Stimulated activated naive CD8-positive, alpha-beta T cell treated with anti-CD3 and anti-CD28 coated beads, Interleukin-15, Interleukin-2, amounts not matched to agents 100 U/mL and 50 U/mL, for 24 hours (primary cell): ENCODE results near the gene LTA4H.

Experiments used
- ATAC-seq: fragments of 150-1000 bp; cut with Tn5 transposase; one replicate; pipeline ENCODE4 v1.10.0; 2021
- DNase-seq: peaks from one replicate; pipeline ENCODE4 v3.0.0; 2021

The LTA4H gene

DNA sequence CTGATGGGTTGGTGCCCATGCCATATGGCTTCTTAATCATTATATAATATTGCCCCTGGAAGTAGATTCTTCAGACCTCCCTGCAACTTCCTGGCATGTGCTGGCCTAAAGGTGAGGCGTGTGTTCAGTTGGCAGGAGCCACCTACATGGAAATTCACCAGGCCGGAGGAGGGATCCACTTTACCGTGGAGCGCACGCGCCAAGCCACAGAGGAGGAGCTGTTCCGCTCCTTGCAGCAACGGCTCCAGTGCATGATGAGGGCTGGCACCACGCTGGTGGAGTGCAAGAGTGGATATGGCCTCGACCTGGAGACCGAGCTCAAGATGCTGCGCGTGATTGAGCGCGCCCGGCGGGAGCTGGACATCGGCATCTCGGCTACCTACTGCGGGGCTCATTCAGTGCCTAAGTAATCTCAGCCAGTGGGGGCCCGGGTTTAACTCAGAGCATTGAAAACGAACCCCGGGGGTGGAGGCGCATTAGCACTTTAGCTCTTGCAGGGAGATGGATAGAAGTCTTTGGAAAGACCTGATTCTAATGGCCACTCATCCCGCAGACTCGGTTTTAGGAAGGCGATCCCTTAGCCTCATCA lies 78.7 kb downstream of the LTA4H start:
- DNase-seq = no peak
- ATAC-seq = no peak

DNA sequence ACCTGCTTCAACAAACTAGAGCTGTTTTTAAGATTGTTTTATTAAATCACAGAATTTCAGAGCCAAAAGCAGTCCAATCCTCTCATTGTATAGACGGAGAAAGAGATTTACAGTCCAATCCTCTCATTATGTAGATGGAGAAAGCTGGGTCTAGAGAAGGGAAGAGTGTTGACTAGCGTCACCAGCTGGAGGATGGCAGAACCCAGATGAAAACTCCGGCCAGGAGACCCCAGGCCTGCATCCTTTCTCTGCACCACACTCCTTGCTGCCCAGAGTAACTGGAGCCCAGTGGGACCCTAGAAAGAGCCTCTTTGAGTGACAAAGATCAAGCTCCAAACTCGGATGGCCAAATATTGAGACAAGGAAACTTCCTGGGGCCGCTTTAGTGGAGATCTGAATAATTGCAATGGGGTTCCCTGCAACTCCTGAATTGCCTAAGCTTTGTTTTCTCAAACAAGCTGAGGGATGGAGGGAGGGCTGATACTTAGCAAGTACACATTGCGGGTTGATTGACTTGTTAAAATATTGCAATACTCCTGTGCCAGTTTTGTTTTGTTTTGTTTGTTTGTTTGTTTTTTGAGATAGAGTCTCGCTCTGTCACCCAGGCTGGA lies 79.7 kb downstream of the LTA4H start:
- DNase-seq = no peak
- no peak for ATAC-seq

DNA sequence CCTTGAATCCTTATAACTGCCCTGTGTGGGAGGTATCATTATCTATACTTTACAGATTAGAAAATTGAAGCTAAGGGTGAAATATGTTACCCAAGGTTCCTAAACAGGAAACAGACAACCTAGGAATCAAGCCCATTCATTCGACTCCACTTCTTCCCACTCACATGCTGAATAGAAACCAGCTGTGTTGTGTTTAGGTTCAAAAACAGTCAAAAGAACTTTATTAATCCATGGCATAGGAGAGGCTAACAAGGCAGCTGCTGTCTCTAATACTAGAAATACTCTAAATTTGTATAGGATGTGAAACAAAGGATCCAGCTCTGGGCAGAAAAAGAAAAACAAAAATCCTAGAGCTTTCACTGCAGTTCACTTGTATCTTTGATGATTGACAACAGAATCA lies 82.4 kb downstream of the LTA4H start:
- DNase-seq (no peak), ATAC-seq (no peak)

DNA sequence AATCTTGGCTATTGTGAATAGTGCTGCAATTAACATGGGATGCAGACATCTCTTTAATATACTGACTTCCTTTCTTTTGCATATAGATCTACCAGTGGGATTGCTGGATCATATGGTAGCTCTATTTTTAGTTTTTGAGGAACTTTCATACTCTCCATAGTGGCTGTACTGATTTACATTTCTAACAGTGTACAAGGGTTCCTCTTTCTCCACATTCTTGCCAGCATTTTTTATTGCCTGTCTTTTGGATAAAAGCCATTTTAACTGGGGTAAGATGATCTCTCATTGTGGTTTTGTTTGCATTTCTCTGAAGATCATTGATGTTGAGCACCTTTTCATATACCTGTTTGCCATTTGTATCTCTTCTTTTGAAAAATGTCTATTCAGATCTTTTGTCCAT lies 83.9 kb downstream of the LTA4H start:
- no peak for ATAC-seq
- no peak for DNase-seq
